ENCODE data around the gene NKX6-2.
"Not testable (repeated sequence)": the region's sequence is repeated elsewhere in the genome, so short reads cannot be mapped to it uniquely, and the experiment has no call there.

The NKX6-2 gene

DNA sequence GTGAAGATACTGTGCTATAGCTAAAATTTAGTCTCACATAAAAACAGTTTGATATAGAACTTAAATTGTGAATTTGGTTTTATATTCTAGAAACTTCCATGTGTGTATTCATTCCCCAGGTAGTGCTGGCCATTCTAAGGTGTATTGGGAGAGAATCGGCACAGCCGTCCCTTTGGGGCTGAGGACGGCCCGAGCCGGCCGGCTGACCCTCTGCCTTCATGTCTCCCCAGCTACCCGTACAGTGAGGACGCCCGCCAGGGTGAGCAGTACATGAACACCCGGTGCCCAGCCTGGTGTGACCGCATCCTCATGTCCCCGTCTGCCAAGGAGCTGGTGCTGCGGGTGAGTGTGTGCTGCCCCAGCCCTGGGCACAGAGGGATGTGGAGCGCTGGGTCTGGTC lies 8.5 kb downstream of the NKX6-2 start:
- DNase-seq: no peak

DNA sequence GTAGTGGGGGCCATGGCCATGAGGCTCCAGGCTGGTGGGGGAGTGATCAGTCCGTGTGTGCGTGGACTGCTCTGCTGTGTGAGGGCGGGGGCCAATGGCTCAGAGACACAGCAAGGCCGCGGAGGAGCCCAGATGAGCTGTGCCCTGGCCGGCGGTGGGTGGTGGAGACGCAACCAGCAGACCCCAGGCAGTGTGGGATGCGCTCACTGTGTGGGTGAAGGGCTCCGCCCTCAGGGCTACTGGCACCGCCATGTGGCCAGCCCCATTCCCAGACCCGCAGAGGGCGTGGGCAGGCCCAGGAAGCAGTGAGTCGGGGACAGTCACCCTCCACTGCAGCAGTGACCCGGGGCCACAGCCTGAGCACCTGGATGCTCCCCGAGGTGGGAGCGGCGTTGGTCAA lies 9.1 kb downstream of the NKX6-2 start:
- no peak for DNase-seq

DNA sequence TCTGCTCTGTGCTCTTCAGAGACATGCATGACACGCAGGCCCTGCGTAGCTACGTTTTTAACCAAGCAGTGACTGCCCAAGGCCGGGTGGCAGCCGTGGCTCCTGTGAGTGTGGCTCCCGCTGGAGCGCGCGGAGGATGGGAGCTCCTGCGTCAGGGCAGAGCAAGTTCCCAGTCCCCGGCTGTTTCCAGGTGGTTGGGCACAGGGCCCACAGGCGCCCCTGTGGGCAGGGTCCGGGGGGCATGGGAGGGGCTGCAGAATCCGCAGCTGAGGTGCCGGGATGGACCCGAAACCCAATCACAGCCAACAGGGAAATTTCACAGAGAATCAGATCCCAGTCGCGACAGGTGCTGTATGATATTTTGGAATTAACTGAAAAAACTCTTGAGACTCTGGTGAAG lies 9.8 kb downstream of the NKX6-2 start:
- DNase-seq: no peak

DNA sequence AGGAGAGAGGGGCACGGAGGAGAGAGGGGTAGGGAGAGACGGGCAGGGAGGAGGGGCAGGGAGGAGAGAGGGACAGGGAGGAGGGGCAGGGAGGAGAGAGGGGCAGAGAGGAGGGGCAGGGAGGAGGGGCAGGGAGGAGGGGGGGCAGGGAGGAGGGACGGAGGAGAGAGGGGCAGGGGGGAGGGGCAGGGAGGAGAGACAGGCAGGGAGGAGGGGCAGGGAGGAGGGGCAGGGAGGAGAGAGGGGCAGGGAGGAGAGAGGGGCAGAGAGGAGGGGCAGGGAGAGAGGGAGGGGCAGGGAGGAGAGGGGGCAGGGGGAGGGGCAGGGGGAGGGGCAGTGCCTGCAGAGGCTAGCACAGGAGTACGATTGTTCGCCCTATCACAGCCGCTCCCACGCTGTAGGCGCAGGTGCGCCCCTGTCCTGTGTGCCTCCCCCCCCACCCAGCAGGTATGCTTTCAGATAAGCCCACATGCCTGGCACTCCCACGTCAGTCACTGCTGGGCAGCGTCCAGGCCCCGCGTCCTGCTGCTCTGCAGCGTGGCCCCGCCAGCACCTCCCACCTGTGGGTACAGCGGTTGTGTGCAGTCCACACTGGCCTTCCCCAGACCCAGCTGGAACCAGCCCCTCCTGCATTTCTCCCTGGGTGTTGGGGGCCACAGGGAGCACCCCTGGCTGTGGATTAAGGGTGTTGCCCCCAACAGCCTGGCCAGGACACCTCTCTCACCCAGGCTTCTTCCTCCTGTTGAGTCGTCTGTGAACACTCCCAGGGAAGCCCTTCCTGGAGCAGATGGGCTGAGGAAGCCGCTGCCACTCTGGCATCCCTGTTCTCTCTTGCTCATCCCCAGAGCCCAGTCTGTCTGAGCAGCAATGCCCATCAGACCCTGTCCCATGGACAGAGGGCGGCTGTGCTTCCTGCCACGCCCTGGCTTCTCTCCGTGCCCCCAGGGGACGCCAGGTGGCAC lies 10.8 kb downstream of the NKX6-2 start:
- DNase-seq: no peak

DNA sequence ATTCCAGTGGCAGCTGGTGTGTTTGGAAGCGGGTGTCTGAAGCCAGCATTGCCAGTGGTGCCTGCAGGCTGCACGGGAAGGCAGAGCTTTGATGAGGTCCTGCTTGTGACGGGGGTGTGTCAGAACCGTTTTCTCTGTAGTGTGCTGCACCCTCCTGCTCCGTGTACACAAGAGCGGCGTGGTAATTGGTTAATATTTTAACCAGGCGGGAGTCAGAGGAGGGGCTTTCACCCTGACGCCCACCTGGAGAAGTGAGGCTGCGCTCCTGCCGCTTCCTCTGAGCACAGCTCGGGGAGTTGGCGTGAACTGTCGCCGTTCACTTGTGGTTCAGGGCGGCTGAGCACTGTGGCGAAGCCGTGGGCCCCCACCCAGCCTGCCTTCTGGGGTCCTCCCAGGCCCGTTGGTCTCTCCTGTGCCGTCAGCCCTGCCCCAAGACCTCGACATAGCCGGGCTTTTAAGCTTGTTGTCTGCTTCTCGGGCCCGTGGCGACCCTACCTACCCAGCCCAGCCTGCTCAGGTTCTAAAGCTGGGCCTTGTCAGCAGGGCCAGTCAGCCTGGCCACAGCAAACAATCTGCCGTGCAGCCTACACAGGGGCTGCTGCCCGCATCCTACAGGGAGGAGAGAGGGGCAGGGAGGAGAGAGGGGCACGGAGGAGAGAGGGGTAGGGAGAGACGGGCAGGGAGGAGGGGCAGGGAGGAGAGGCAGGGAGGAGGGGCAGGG lies 11.6 kb downstream of the NKX6-2 start:
- DNase-seq: no peak

DNA sequence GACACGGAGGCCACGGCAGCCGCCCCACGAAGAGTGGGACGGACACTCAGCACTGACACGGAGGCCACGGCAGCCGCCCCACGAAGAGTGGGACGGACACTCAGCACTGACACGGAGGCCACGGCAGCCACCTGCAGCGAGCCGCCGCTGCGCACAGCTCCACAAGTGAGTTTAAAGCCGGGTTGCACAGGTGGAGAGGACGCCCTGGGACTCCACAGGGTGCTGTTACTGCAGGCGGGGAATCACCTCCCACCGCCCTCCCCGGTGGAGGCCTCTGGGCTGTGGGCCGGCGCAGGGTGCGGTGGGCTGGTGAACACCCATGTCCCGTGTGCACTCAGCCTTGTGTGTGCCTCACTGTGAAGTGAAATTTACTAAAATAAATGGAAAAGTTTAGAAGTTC lies 13.1 kb downstream of the NKX6-2 start:
- DNase-seq: not testable (repeated sequence)

DNA sequence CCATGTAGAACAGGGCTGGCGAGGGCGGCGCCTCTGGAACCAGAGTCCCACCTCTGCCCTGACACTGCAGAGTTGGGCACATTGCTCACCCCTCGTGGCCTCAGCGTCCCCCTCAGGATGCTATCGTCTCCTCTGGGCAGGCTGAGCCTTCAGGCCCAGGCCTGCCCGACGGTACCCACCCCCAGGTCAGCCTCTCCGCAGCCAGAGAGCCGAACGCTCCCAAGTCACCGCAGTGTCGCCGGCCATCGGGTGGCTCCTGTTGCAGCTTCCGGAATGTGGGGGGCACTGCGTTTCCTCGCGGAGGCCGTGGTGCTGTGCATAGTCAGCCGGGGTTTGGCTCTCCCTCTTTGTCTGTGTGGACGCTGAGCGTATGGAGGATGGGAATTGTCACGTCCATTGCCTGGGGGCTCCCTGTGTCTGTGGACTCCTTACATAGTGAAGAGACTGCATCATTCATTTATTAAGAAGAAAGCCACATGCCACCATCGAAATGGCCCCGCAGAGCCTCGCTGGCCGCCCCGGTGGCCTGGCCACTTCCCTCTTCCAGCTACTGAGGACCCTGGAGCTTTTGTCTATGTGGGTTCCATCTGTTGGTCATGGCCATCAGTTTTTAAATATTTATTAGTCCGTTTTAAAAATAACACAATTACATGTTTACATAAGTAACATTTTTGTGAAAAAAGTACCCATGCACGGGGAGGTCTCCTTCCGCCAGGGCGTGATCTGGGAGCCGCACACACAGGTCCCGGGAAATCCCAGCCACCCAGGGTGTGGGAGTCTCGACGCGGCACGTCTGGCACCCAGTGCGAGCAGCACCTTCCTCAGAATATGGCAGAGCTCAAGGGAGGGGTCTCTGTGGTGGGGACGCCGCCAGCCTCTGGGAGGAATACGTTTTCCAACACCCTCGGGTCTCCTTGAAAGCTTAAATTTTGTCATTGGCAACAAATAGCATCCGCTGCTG lies 15.6 kb downstream of the NKX6-2 start:
- no peak for DNase-seq

DNA sequence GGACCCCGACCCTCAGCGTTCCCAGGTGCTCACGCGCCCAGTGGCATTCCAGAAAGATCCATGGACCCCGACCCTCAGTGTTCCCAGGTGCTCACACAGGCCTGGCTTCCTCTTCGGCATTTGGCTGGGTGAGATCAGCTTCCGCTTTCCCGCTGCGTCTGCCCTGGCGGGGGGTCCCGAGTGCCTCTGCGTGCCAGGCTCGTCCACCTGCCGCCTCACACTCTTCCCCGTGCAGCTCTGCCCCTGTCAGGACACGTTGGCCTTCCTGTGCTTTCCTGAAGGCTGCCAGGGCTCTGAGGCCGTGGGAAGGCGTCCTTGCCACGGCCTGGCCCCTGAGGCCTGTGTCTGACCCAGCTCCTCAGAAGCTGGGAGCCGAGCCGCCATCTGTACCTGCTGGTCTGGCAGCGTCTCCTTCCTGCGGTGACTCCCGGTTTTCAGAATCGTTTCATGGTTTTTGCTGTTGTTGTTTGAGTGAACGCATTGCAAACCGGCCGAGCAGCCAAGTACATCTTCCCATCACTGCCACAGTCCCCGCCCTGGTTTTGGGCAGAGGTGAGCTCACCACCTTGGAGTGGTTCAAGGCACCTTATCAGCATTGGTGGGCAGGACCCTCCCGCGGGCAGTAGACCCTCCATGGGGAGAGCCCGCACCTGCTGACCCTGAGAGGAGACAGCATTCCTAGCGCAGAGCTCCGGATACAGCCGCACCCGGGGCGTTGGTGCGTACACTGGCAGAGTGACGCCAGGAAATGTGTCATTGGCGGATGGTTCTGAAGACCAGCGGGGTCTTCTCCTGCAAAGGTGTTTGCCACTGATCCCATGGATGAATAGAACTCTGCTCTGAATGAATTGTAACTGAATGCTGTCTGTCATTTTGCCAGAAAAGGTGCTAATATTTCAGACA lies 17.4 kb downstream of the NKX6-2 start:
- DNase-seq: no peak

DNA sequence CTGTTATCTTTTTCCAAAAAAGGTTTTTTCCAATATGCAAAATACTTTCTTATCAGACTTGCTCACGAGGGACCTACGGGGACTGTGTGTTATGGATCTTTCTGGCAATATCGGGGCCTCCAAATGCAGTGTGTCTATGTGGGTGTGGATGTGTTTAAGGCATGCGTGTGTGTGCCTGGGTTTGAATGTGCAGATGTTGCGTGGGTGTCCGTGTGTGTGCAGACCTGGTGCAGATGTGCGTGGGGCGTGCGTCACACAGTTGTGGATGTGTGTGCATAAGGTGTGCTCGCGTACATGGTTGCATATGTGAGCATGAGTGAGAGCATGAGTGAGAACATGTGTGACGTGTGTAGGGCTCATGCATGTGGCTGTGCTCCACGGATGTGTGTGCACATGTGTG lies 19.7 kb downstream of the NKX6-2 start:
- no peak for DNase-seq

DNA sequence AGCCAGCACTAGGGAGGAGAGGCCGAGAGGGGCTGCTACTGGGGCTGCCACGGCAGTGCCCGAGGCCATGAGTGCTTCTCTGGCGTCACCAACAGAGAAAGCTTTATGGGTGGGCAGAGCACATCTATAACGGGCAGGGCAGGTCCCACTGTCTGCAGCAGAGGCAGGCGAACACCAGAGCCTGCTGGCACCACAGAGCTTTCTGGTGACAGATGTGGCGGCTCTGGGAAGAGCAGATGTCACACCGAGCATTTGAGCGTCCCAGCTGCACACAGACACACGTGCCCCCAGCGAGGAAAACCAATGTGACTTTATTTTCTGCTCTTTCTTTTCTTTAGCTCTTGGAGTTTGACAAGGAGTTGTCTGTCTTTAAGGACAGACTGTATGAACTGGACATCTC lies 20.5 kb downstream of the NKX6-2 start:
- no peak for DNase-seq

DNA sequence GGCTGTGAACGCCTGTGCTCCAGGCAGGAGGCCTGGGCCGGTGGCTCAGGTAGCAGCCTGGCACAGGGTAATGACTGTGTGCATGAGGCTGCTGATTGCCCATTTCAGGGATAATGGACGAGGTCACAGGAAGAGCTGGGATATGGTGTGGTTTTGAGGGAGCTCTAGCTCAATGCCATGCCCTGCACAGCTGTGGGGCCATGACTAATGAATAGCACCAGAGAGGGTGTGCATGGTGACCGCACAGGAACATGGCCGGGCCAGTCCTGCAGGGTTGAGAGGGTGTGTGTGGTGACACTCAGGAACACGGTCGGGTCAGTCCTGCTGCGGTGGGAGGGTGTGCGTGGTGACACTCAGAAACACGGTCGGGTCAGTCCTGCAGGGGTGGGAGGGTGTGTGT lies 21.8 kb downstream of the NKX6-2 start:
- DNase-seq: no peak

DNA sequence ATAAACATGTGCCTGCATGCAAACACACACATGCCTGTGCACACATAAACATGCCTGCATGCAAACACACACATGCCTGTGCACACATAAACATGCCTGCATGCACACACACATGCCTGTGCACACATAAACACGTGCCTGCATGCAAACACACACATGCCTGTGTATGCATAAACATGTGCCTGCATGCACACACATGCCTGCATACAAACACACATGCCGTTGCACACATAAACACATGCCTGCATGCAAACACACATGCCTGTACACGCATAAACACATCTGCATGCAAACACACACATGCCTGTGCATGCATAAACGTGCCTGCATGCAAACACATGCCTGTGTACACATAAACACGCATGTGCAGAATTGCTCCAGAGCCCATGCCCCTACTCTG lies 22.4 kb downstream of the NKX6-2 start:
- DNase-seq: no peak

DNA sequence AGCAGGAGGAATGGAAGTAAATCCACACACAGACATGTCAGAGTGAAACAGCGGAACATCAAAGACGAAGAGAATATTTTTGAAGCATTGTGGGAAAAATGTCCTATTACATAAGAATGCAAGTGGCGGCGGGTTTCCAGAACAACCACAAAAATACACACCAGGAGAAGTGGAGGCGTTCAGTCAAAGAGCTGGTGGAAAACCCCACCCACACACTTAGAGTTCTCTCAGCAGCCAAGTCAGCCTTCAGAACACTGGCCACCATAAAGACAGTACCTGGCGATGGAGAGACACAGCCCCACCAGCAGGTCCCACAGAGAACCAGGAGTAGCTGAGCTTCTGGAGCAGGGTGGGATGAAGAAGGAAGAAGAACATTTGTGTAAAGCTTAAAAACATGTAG lies 23.7 kb downstream of the NKX6-2 start:
- no peak for DNase-seq

DNA sequence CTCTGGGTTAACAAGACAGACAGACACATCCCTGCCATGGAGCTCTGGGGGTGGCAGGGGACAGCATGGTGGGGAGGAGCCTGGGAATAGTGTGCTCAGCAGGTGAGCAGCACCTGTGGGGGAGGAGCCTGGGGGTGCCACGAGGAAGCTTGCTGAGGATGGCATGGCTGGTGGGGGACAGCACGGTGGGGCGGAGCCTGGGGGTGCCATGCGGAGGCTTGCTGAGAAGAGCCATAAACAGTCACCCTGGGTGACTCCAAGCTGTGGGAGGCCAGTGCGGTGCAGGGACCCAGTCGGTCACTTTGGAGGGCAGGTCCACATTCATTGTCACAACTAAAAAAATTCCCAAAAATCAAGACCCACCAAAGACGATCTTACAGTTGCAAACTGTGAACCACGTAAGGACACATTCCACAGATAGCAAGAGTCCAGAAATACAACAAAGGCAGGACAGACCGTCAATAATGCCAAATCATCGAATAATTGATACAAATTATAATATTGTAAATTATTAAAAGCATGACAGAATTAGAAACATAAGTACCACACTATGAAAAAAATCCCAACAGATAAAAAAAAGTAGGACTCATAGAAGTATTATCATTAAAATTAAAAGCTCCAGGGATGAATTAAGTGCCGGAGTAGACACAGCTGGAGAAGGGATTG lies 24.4 kb downstream of the NKX6-2 start:
- DNase-seq: no peak

DNA sequence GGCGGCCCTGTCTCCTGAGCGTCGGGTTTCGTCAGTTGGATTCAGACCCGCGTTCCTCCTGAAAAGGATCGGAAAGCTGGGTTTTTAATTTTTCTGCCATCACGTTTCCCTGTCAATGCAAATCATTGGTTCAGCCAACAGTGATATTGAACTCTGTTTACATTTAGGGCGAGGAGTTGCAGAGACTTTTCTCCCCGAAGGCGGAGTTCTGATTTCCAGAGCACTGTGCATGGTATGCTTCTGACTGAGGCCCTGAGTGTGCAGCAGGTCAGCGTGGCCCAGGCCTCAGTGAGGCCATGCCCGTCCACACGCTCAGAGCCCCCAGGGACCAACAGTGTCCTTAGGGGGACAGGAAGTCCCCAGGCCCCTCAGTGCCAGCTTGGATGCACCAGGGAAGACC lies 27.1 kb downstream of the NKX6-2 start:
- no peak for DNase-seq

DNA sequence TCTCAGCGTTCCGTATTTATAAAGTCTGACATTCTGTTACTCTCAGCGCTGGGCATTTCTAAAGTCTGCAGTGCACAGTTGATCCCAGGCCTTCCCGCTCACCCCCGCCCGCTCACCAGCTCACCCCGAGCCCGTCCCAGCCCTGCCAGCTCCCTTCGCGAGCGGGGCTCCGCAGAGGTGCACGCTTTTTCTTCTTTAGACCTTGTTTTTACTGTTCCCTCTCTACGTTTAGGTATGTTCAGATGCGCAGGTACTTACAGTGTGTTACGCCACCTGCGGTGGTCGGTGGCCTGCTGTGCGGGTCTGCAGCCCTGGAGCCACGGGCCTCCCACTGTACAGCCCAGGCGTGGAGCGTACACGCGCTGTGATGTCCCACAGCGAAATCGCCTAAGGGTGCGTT lies 28.8 kb downstream of the NKX6-2 start:
- DNase-seq: no peak

DNA sequence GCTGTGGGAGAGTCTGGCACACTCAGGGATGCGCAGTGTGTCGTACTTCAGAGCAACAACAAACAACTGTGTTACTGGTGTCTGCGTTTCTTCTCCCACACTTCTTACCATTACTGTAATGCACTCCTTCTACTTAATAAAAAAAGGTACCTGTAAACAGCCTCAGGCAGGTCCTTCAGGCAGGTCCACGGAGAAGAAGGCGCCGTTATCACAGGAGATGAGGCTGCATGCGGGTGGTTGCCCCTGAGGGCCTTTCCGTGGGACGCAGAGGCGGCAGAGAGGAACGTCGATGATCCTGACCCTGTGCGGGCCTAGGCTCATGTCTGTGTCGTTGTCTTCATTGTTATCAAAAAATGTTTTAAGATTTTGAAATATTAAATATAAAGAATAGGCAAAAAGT lies 29.4 kb downstream of the NKX6-2 start:
- DNase-seq: no peak

DNA sequence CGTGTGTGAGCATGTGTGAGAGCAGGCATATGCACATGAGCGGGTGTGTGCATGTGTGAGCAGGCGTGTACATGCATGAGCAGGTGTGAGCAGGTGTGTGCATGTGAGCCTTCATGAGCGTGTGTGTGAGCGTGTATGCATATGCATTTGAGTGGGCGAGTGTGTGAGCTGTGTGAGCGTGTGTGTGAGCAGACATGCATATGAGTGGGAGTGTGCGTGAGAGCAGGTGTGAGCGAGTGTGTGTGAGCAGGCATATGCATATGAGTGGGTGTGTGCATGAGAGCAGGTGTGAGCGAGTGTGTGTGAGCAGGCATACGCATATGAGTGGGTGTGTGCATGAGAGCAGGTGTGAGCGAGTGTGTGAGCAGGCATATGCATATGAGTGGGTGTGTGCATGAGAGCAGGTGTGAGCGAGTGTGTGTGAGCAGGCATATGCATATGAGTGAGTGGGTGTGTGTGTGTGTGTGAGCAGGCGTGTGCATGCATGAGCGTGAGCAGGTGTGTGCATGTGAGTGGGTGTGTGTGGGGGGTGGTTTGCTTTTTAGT lies 30.7 kb downstream of the NKX6-2 start:
- DNase-seq: no peak

DNA sequence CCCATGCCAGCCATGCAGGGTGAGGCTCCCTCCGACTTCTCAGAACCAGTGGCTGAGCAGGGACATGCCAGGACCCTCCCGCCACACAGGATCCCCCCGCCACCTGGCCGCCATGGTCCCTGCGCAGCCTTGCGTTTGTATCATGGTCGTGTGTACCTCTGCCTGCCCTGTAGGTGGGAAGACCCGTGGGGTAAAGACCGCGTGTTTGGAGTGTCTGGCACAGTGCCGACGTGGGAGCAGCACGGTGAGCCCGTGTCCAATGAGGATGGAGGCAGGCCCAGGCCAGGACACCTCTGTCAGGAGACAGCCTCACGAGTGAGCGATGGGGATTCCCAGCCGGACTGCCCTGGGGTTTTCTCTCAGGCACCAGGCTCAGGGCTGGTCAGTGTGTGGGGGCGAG lies 31.9 kb downstream of the NKX6-2 start:
- DNase-seq: no peak

DNA sequence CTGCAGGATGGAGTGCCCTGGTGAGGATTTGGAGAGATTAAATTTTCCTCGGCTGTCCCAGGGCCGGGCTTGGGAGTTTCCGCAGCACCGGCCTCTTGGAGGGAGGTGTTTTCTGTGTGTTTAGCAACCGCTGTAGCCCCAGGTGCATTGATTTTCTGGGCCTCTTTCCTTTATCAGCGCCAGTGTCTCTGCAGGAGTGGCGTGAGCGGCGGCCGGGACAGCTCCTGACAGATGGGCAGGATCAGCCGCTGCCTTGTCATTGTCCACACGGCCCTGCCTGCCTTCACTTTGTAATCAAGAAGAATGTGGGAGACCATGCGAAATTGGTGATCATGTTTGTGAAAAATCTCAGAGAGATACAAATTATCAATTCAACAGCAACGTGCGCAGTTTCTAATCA lies 32.4 kb downstream of the NKX6-2 start:
- no peak for DNase-seq

DNA sequence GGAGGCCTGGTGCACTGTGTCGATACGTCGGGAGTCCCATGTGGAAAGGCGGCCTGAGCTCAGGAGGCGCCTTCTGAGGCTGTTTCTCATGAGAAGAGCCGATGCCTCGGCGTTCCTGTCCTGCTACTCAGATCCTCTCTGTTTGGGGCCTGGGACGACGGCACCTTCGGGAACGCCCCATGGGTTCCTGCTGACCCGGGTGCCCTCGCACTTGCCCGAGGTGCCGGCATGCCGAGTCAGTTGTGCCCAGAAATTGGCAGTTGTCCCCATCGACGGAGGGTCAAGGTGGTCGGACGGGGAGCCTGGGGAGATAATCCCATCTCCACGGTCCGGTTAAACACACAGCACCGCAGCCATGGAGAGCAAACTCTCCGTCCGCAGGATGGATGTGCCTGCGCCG lies 33.0 kb downstream of the NKX6-2 start:
- no peak for DNase-seq

All from activated CD4-positive, alpha-beta T cell treated with anti-CD3 and anti-CD28 coated beads, Interleukin-2, Interleukin-6, amounts not matched to agents 100 ng/mL and 50 ng/mL, durations not matched to agents 16 hours and 8 hours (primary cell).